Cardiac fibroblast (primary cell): Measurements from ENCODE around the gene EFR3B.

Experiments used
- DNase-seq, 2 donors: peaks; one replicate each; pipeline versions ENCODE4 v3.0.0 to v3.0.0-alpha.2; 2010; ENCODE audit warnings: low read depth in 2 of 2
- H3K4me3 ChIP-seq, 2 donors: replicated peaks in 1 of 2; 1 replicate in 1 of 2; 2 replicates in 1 of 2; pipeline ENCODE4 v1.5.1; 2011; ENCODE audit warnings: low read depth in 2 of 2, low read length in 2 of 2, mild to moderate bottlenecking in 2 of 2, moderate library complexity in 1 of 2
- TF ChIP-seq, protein P1 (sequence below): IDR thresholded peaks from one replicate; pipeline ENCODE4 v1.5.1; 2011; ENCODE audit warnings: low read depth, mild to moderate bottlenecking, low read length, inconsistent platforms

The EFR3B gene

DNA sequence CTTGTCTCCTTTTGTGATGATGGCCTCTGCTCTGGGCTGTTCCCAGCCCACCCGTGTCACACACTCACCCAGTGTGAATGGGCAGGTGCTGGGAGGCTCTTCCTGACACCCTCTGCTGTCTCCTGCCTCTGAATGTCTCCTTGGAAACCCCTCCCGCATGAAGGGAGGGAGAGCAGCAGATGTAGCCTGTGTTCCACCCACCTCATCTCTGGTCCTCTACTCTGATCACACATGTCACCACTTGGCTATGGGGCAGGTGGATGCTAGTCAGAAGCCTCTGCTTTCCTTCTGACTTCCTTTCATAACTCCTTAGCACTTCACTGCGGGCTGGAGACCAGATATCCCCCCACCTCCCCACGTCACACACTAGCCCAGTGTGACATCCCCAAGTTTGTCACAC is 23.9 kb downstream of the EFR3B start:
- H3K4me3 ChIP-seq = no peak overlapping the region
- DNase-seq = no peak
- TF ChIP-seq, protein P1, sequence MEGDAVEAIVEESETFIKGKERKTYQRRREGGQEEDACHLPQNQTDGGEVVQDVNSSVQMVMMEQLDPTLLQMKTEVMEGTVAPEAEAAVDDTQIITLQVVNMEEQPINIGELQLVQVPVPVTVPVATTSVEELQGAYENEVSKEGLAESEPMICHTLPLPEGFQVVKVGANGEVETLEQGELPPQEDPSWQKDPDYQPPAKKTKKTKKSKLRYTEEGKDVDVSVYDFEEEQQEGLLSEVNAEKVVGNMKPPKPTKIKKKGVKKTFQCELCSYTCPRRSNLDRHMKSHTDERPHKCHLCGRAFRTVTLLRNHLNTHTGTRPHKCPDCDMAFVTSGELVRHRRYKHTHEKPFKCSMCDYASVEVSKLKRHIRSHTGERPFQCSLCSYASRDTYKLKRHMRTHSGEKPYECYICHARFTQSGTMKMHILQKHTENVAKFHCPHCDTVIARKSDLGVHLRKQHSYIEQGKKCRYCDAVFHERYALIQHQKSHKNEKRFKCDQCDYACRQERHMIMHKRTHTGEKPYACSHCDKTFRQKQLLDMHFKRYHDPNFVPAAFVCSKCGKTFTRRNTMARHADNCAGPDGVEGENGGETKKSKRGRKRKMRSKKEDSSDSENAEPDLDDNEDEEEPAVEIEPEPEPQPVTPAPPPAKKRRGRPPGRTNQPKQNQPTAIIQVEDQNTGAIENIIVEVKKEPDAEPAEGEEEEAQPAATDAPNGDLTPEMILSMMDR = no peak

DNA sequence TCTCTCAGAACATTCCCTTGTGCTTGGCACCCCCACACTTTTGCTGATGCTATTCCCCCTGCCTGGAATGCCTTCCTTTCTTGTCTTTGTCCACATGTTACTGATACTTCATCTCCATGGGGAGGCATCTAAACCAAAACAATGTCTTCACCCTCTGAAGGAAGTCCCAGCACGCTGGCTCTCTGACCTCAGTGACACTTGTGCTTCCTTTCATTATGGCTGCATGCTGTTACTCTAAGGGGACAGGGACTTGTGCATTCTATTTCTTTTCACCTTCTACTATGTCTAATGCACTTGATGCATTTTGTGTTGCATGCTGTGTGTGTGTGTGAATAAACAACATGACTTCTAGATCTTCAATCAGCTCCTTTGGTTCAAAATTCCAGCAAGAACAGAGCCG is 24.6 kb downstream of the EFR3B start:
- TF ChIP-seq, protein P1 = no peak
- H3K4me3 ChIP-seq = no peak overlapping the region
- no peak for DNase-seq

DNA sequence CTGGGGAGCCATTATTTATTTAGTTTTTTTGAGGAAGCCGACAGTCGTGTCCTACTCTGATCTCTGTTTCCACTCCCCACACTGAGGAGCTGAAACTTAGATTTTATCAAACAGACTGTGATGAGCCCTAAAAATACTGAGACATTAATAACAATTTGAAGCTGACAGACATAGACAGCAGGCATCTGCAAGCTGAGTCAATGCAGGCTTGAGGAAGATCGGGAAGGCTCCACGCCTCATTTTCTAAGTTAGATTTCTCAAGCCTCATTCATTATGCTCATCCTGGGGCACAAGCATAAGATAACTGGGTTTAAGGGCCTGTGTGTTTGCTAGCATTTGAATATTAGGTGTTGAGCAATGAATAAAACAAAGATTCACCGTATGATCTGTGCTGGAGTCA is 26.3 kb downstream of the EFR3B start:
- no peak overlapping the region for H3K4me3 ChIP-seq
- TF ChIP-seq, protein P1 = no peak
- no peak for DNase-seq

DNA sequence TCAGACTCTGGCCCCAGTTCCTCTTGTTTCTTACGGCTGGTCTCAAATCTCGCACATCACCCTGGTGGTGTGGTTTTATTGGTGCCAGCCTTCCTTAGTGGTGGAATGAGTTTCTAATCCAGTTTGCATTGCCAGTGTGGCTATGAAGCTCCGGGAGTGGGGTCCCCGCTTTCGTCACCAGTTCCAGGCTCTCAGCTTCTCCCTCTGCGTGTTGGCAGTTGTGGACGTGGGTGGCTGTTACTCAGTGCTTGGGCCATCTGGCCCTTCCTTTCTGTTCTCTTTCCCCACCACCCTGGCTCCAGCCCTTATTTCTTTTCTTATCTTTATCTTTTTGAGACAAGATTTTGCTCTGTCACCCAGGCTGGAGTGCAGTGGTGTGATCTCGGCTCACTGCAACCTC is 30.1 kb downstream of the EFR3B start:
- TF ChIP-seq, protein P1 = no peak
- no peak overlapping the region for H3K4me3 ChIP-seq
- no peak for DNase-seq

DNA sequence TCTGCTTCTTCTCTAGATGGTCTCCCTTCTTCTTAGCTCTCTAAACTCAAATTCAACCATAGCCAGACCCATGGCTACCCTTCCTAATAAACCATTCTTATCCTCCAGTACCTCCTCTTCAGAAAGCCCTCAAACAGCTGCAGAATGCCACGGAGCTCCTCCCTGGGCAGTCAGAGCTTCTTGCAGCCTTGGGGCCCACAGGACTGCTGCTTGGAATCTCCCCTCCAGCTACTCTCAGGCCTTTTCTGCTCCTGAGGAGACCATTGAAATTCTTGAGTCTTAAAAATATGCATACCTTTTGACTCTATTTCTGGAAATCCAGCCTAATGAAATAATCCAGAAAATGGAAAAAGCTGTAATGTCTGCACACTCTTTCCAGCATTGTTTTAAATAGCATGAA is 30.7 kb downstream of the EFR3B start:
- H3K4me3 ChIP-seq = no peak overlapping the region
- TF ChIP-seq, protein P1 = no peak
- DNase-seq = no peak

DNA sequence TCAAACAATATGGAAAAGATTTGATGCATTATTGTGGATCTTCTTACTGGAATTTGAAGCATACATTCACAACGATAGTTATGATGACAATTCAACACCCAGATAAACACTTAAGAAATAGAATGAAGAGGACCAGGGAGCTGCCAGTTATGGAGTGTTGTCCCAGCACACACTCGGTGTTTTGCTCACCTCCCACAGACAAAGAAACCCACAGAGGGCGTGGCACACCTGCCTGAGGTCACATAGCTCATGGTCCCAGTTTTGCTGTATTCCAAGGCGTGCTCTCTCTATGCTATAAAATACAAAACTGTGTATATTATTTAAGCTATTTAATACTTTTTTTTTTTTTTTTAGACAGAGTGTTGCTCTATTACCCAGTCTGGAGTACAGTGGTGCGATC is 31.1 kb downstream of the EFR3B start:
- TF ChIP-seq, protein P1 = no peak

DNA sequence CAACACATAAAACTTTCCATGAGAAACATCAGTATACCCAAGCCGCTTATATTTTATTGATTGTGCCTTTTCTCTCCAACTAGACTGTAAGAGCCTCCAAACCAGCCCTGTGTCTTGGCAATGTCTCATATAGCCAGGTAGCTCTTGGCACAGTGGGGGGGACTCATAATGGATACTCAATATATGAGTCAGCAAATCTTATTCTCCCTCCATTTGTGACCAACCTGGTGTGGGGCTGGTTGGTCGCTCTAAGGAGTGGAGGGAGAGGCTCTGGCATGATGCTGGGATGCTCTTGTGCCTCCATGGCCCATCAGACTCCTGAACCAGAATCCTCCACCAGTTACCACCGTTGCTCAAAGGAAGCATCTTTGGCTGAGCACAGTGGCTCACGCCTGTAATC is 32.0 kb downstream of the EFR3B start:
- DNase-seq = no peak
- H3K4me3 ChIP-seq = no peak overlapping the region
- TF ChIP-seq, protein P1 = no peak

More for the DNA sequence above, 31.1 kb downstream of the EFR3B start:
- H3K4me3 ChIP-seq = no peak overlapping the region
- no peak for DNase-seq
